IMR-90 (cell line): ENCODE data around the gene ARAP2. TPM values are rescaled to one million over a fixed set of nuclear protein-coding genes. Genes with fewer than 3 reads are reported as not detected.

Source experiments
- ATAC-seq: fragments of 200-7000 bp; cut with Tn5 transposase; 2 replicates; pipeline ENCODE4 v1.9.1; 2020; ENCODE audit warnings: low read depth, mild to moderate bottlenecking, moderate library complexity
- BruUV-seq: library from RNA; stranded (reverse); fragments of 400-500 nt; replicated peaks from 2 replicates; lab custom pipeline; 2021; lab: Mats Ljungman, UMichigan
- CTCF ChIA-PET: fragments of 300-600 bp; formaldehyde crosslinking; extraction: SDS; loops from one replicate; lab custom pipeline; 2021; ENCODE audit warnings: antibody characterized with exemption; lab: Yijun Ruan, JAX
- POLR2A ChIA-PET: fragments of 300-600 bp; sonication (Branson Sonifier 250); formaldehyde crosslinking; loops from one replicate; lab custom pipeline; 2022; ENCODE audit warnings: antibody characterized with exemption; ENCODE audit not compliant: unreplicated experiment; lab: Charles Lee
- DNase-seq: peaks from one replicate; pipeline ENCODE4 v3.0.0; 2013
- H2AFZ ChIP-seq: replicated peaks from 2 replicates; pipeline ENCODE3; 2013; ENCODE audit warnings: low read length, mild to moderate bottlenecking; ENCODE audit not compliant: poor library complexity
- H2AK5ac ChIP-seq: 2 replicates; pipeline ENCODE4 v1.6.1; 2013; ENCODE audit warnings: low read depth, low read length, inconsistent platforms
- H2AK9ac ChIP-seq: replicated peaks from 2 replicates; pipeline ENCODE3; 2013; ENCODE audit warnings: mild to moderate bottlenecking, low read depth, low read length, moderate library complexity; ENCODE audit not compliant: poor library complexity
- H2BK120ac ChIP-seq: 2 replicates; pipeline ENCODE4 v1.6.1; 2013; ENCODE audit warnings: low read depth, low read length, inconsistent platforms
- H2BK15ac ChIP-seq: 3 replicates; pipeline ENCODE4 v1.6.1; 2013; ENCODE audit warnings: low read depth, low read length, inconsistent platforms
- H2BK20ac ChIP-seq: 2 replicates; pipeline ENCODE4 v1.6.1; 2013; ENCODE audit warnings: low read depth, mild to moderate bottlenecking, inconsistent platforms, low read length, moderate library complexity
- H2BK5ac ChIP-seq: 2 replicates; pipeline ENCODE4 v1.6.1; 2013; ENCODE audit warnings: mild to moderate bottlenecking, low read depth, low read length, inconsistent platforms; ENCODE audit not compliant: poor library complexity, severe bottlenecking
- H3K14ac ChIP-seq: replicated peaks from 2 replicates; pipeline ENCODE4 v1.6.1; 2013; ENCODE audit warnings: low read depth, low read length, inconsistent platforms
- H3K18ac ChIP-seq: 2 replicates; pipeline ENCODE4 v1.6.1; 2013; ENCODE audit warnings: low read depth, low read length, control low read depth
- H3K23ac ChIP-seq: 2 replicates; pipeline ENCODE4 v1.6.1; 2013; ENCODE audit warnings: low read depth, low read length, inconsistent platforms
- H3K27ac ChIP-seq: 2 replicates; pipeline ENCODE4 v1.5.1; 2013; ENCODE audit warnings: mild to moderate bottlenecking, control low read depth, low read length; ENCODE audit not compliant: insufficient read depth
- H3K27me3 ChIP-seq: 2 replicates; pipeline ENCODE4 v1.6.1; 2013; ENCODE audit warnings: low read length; ENCODE audit not compliant: control insufficient read depth, insufficient read depth
- H3K36me3 ChIP-seq: 2 replicates; pipeline ENCODE4 v1.6.1; 2013; ENCODE audit warnings: low read length, mixed read lengths; ENCODE audit not compliant: control insufficient read depth, insufficient read depth
- H3K4ac ChIP-seq: 2 replicates; pipeline ENCODE4 v1.6.1; 2013; ENCODE audit warnings: low read depth, low read length, inconsistent platforms
- H3K4me1 ChIP-seq: 2 replicates; pipeline ENCODE4 v1.6.1; 2013; ENCODE audit warnings: low read length, mixed read lengths; ENCODE audit not compliant: control insufficient read depth, insufficient read depth
- H3K4me2 ChIP-seq: 2 replicates; pipeline ENCODE4 v1.6.1; 2013; ENCODE audit warnings: low read depth, mild to moderate bottlenecking, control low read depth, low read length, moderate library complexity
- H3K4me3 ChIP-seq: 2 replicates; pipeline ENCODE4 v1.5.1; 2013; ENCODE audit warnings: low read depth, mild to moderate bottlenecking, control low read depth, low read length, moderate library complexity; ENCODE audit not compliant: insufficient read depth
- H3K56ac ChIP-seq: 2 replicates; pipeline ENCODE4 v1.6.1; 2013; ENCODE audit warnings: low read length, inconsistent platforms; ENCODE audit not compliant: insufficient read depth; ENCODE audit errors: extremely low read depth
- H3K79me1 ChIP-seq, 2 experiments: 2 replicates each; pipeline ENCODE4 v1.6.1; 2013; ENCODE audit warnings: low read length in 2 of 2, inconsistent platforms in 1 of 2, low read depth in 1 of 2
- H3K9ac ChIP-seq: 2 replicates; pipeline ENCODE4 v1.6.1; 2013; ENCODE audit warnings: low read depth, low read length, control low read depth
- H3K9me1 ChIP-seq: 2 replicates; pipeline ENCODE4 v1.6.1; 2013; ENCODE audit warnings: low read length, inconsistent platforms; ENCODE audit not compliant: insufficient read depth
- H3K9me3 ChIP-seq: 2 replicates; pipeline ENCODE4 v1.6.1; 2013; ENCODE audit warnings: low read length; ENCODE audit not compliant: control insufficient read depth, insufficient read depth
- H4K20me1 ChIP-seq: 2 replicates; pipeline ENCODE4 v1.6.1; 2013; ENCODE audit warnings: low read length, inconsistent platforms; ENCODE audit not compliant: insufficient read depth
- H4K5ac ChIP-seq: 2 replicates; pipeline ENCODE4 v1.6.1; 2013; ENCODE audit warnings: mild to moderate bottlenecking, low read depth, low read length, control low read depth
- H4K8ac ChIP-seq, 2 experiments: 2 replicates each; pipeline ENCODE4 v1.6.1; 2013; ENCODE audit warnings: low read depth in 2 of 2, low read length in 2 of 2, control low read depth in 1 of 2, inconsistent platforms in 1 of 2
- H4K91ac ChIP-seq: 2 replicates; pipeline ENCODE4 v1.6.1; 2013; ENCODE audit warnings: low read depth, low read length, inconsistent platforms; ENCODE audit not compliant: insufficient read depth
- BHLHE40 ChIP-seq: fragments of 150-350 bp; IDR thresholded peaks from 2 replicates; pipeline ENCODE4 v1.6.1; 2016; ENCODE audit warnings: mild to moderate bottlenecking, low read depth, low read length
- CEBPB ChIP-seq: IDR thresholded peaks from 2 replicates; pipeline ENCODE4 v1.6.1; 2012; ENCODE audit warnings: low read depth, low read length, improper control_type of control experiment
- CHD1 ChIP-seq: IDR thresholded peaks from 2 replicates; pipeline ENCODE4 v1.6.1; 2012; ENCODE audit warnings: low read depth, low read length, improper control_type of control experiment
- FOS ChIP-seq: fragments of 150-350 bp; IDR thresholded peaks from 2 replicates; pipeline ENCODE4 v1.6.1; 2016; ENCODE audit warnings: low read depth, low read length
- MAZ ChIP-seq: IDR thresholded peaks from 2 replicates; pipeline ENCODE4 v1.6.1; 2012; ENCODE audit warnings: low read depth, mild to moderate bottlenecking, low read length, improper control_type of control experiment, moderate library complexity, borderline replicate concordance
- MXI1 ChIP-seq: IDR thresholded peaks from 2 replicates; pipeline ENCODE4 v1.6.1; 2012; ENCODE audit warnings: low read depth, mild to moderate bottlenecking, low read length, moderate library complexity, borderline replicate concordance
- NFE2L2 ChIP-seq: fragments of 150-350 bp; IDR thresholded peaks from 2 replicates; pipeline ENCODE4 v1.6.1; 2016; ENCODE audit warnings: low read depth, mild to moderate bottlenecking, low read length
- RAD21 ChIP-seq: IDR thresholded peaks from 2 replicates; pipeline ENCODE4 v1.6.1; 2012; ENCODE audit warnings: low read length, improper control_type of control experiment
- RCOR1 ChIP-seq: IDR thresholded peaks from 2 replicates; pipeline ENCODE4 v1.6.1; 2012; ENCODE audit warnings: mild to moderate bottlenecking, low read length, improper control_type of control experiment; ENCODE audit not compliant: insufficient replicate concordance
- RFX5 ChIP-seq: IDR thresholded peaks from 2 replicates; pipeline ENCODE4 v1.8.0; 2012; ENCODE audit warnings: low read depth, mild to moderate bottlenecking, low read length, moderate library complexity
- SMC3 ChIP-seq: fragments of 150-350 bp; IDR thresholded peaks from 2 replicates; pipeline ENCODE4 v1.6.1; 2016; ENCODE audit warnings: low read depth, mild to moderate bottlenecking, antibody characterized with exemption, low read length, moderate library complexity
- WGBS, 2 experiments: methylation state at CpG; one replicate each; pipeline versions ENCODE4 v1.1.5 to v1.1.7; 2013; ENCODE audit warnings: missing lambda C conversion rate in 2 of 2; ENCODE audit not compliant: insufficient read length in 1 of 2; ENCODE audit errors: extremely low coverage in 2 of 2; 5-methylcytosine and 5-hydroxymethylcytosine counted together
- dilution Hi-C: fragments of 300-500 bp; cut with HindIII; formaldehyde crosslinking; loops from one replicate; pipeline ENCODE4 v1.14.3; 2018; ENCODE audit warnings: low sequenced_read_pairs; ENCODE audit not compliant: unreplicated experiment
- in situ Hi-C: fragments of 300-500 bp; cut with MboI; formaldehyde crosslinking; loops from 3 replicates; pipeline ENCODE4 v1.14.3; 2019; ENCODE audit warnings: low sequenced_read_pairs, inconsistent platforms, mixed read lengths
- intact Hi-C: fragments of 100-400 bp; cut with micrococcal nuclease; formaldehyde crosslinking; loops from 2 replicates; pipeline ENCODE4 v1.10.0; 2022
- polyA plus RNA-seq, 3 experiments: library from polyadenylated mRNA; depleted of rRNA; stranded (reverse); fragments of >200 nt; gene quantifications; 2 replicates each; pipeline ENCODE4 v1.2.3, GENCODE V29; 2012; ENCODE audit warnings: low replicate concordance in 1 of 3
- total RNA-seq: library from RNA; depleted of rRNA; stranded (reverse); fragments of >200 nt; gene quantifications from 2 replicates; pipeline ENCODE4 v1.2.3, GENCODE V29; 2012
- TF ChIP-seq, protein P1 (sequence below): conservative IDR thresholded peaks from 2 replicates; pipeline ENCODE4 v1.5.1; 2012; ENCODE audit warnings: mild to moderate bottlenecking, low read depth, low read length, improper control_type of control experiment
- TF ChIP-seq, protein P2 (sequence below): fragments of 150-350 bp; IDR thresholded peaks from 2 replicates; pipeline ENCODE4 v1.6.1; 2016; ENCODE audit warnings: low read depth, mild to moderate bottlenecking, low read length, moderate library complexity, borderline replicate concordance
- TF ChIP-seq, protein P3 (sequence below): fragments of 150-350 bp; IDR thresholded peaks from 2 replicates; pipeline ENCODE4 v1.6.1; 2017; ENCODE audit warnings: mild to moderate bottlenecking, antibody characterized with exemption, low read length, low read depth

The ARAP2 gene
- total and polyA plus RNA-seq, 2 of the 4 experiments (the other 2 are of a cell fraction) = 0.32 to 1.8 TPM

DNA sequence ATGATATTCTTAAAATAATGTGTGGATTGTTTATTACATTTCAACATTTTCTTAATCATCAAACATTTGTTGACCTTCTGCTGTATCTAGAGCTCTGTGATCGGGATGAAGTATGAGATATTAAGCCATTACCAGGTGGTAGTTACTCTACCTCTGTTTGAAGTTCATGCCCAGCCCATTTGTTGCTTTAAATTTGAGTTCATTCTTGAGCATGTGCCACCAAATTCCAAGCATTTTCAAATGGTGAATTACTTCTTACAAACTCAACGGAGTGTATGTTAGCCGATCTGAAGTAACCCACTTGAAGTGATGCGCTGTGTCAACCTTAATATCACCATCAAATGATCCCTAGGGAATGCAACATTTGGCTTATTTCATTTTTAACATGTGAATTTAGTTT, 29.8 kb upstream of the ARAP2 start:
- no peak overlapping the region for H3K27ac ChIP-seq
- ChIA-PET CTCF (no interaction called here), POLR2A (no interaction called here)
- H3K36me3 ChIP-seq = no peaks in the 10 kb centered on the region
- ATAC-seq = no peak
- no peak overlapping the region for H3K23ac ChIP-seq
- no peak overlapping the region for H4K8ac ChIP-seq
- H4K5ac ChIP-seq = no peak overlapping the region
- H2BK20ac ChIP-seq = no peak overlapping the region
- in situ Hi-C loops (no loop called here), dilution Hi-C loops (no loop called here), intact Hi-C loops (no loop called here)
- H2BK120ac ChIP-seq = no peak overlapping the region
- no peak overlapping the region for H2AK5ac ChIP-seq
- H2AFZ ChIP-seq = no peak overlapping the region
- no peak overlapping the region for H4K91ac ChIP-seq
- H3K56ac ChIP-seq = no peak overlapping the region
- BruUV-seq = no TSS peak
- TF ChIP-seq MAZ (no peak), CEBPB (no peak), RAD21 (no peak), FOS (no peak), SMC3 (no peak), NFE2L2 (no peak), CHD1 (no peak), BHLHE40 (no peak), RFX5 (no peak), RCOR1 (no peak), MXI1 (no peak)
- TF ChIP-seq, protein P1, sequence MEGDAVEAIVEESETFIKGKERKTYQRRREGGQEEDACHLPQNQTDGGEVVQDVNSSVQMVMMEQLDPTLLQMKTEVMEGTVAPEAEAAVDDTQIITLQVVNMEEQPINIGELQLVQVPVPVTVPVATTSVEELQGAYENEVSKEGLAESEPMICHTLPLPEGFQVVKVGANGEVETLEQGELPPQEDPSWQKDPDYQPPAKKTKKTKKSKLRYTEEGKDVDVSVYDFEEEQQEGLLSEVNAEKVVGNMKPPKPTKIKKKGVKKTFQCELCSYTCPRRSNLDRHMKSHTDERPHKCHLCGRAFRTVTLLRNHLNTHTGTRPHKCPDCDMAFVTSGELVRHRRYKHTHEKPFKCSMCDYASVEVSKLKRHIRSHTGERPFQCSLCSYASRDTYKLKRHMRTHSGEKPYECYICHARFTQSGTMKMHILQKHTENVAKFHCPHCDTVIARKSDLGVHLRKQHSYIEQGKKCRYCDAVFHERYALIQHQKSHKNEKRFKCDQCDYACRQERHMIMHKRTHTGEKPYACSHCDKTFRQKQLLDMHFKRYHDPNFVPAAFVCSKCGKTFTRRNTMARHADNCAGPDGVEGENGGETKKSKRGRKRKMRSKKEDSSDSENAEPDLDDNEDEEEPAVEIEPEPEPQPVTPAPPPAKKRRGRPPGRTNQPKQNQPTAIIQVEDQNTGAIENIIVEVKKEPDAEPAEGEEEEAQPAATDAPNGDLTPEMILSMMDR = no peak
- TF ChIP-seq, protein P2, sequence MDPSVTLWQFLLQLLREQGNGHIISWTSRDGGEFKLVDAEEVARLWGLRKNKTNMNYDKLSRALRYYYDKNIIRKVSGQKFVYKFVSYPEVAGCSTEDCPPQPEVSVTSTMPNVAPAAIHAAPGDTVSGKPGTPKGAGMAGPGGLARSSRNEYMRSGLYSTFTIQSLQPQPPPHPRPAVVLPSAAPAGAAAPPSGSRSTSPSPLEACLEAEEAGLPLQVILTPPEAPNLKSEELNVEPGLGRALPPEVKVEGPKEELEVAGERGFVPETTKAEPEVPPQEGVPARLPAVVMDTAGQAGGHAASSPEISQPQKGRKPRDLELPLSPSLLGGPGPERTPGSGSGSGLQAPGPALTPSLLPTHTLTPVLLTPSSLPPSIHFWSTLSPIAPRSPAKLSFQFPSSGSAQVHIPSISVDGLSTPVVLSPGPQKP = no peak
- TF ChIP-seq, protein P3, sequence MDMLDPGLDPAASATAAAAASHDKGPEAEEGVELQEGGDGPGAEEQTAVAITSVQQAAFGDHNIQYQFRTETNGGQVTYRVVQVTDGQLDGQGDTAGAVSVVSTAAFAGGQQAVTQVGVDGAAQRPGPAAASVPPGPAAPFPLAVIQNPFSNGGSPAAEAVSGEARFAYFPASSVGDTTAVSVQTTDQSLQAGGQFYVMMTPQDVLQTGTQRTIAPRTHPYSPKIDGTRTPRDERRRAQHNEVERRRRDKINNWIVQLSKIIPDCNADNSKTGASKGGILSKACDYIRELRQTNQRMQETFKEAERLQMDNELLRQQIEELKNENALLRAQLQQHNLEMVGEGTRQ = no peak
- no peak for DNase-seq
- no peaks in the 10 kb centered on the region for H3K4me1 ChIP-seq
- no peaks in the 10 kb centered on the region for H3K79me1 ChIP-seq
- no peaks in the 10 kb centered on the region for H4K20me1 ChIP-seq
- H3K9ac ChIP-seq = no peak overlapping the region
- no peak overlapping the region for H3K4me2 ChIP-seq
- no peak overlapping the region for H3K14ac ChIP-seq
- no peak overlapping the region for H3K4ac ChIP-seq
- H2AK9ac ChIP-seq = no peak overlapping the region
- H3K9me1 ChIP-seq = no peaks in the 10 kb centered on the region
- no peaks in the 10 kb centered on the region for H3K27me3 ChIP-seq
- H2BK15ac ChIP-seq = no peak overlapping the region
- no peak overlapping the region for H2BK5ac ChIP-seq
- no CpG with 5 or more reads among the region's 4 CpGs for WGBS, 2 experiments
- no peaks in the 10 kb centered on the region for H3K9me3 ChIP-seq
- no peak overlapping the region for H3K4me3 ChIP-seq
- no peak overlapping the region for H3K18ac ChIP-seq
